Osteoblast (primary cell): ENCODE data around the gene AHI1. TPM values are rescaled to one million over a fixed set of nuclear protein-coding genes. Genes with fewer than 3 reads are reported as not detected.

Experiments used
- DNase-seq: peaks from one replicate; pipeline ENCODE4 v3.0.0; 2011; ENCODE audit warnings: low spot score, mixed read lengths; ENCODE audit not compliant: insufficient read length; ENCODE audit errors: missing footprints
- H2AFZ ChIP-seq: 2 replicates; pipeline ENCODE4 v1.6.0; 2011; ENCODE audit warnings: mild to moderate bottlenecking, low read length
- H3K27ac ChIP-seq: 2 replicates; pipeline ENCODE4 v1.5.1; 2011; ENCODE audit warnings: mild to moderate bottlenecking, low read depth, low read length, moderate library complexity
- H3K27me3 ChIP-seq: 2 replicates; pipeline ENCODE4 v1.6.0; 2012; ENCODE audit warnings: mild to moderate bottlenecking, control low read depth, inconsistent platforms, low read length, moderate library complexity; ENCODE audit not compliant: insufficient read depth
- H3K36me3 ChIP-seq: 2 replicates; pipeline ENCODE4 v1.5.1; 2011; ENCODE audit warnings: mild to moderate bottlenecking, low read length, control low read depth, moderate library complexity; ENCODE audit not compliant: insufficient read depth
- H3K4me1 ChIP-seq: 2 replicates; pipeline ENCODE4 v1.5.1; 2011; ENCODE audit warnings: mild to moderate bottlenecking, low read length, control low read depth, moderate library complexity; ENCODE audit not compliant: insufficient read depth
- H3K4me2 ChIP-seq: 2 replicates; pipeline ENCODE4 v1.6.0; 2011; ENCODE audit warnings: mild to moderate bottlenecking, low read length; ENCODE audit not compliant: insufficient read depth
- H3K4me3 ChIP-seq: fragments of 200-600 bp; sonication (generic); 3 replicates; pipeline ENCODE4 v1.5.1; 2012; ENCODE audit warnings: mild to moderate bottlenecking, low read length, inconsistent platforms; ENCODE audit not compliant: insufficient read depth
- H3K79me2 ChIP-seq: 2 replicates; pipeline ENCODE4 v1.6.0; 2012; ENCODE audit warnings: mild to moderate bottlenecking, low read length, control low read depth, inconsistent platforms; ENCODE audit not compliant: insufficient read depth
- H3K9me3 ChIP-seq: 2 replicates; pipeline ENCODE4 v1.5.1; 2011; ENCODE audit warnings: low read depth, low read length, control low read depth
- H4K20me1 ChIP-seq: 2 replicates; pipeline ENCODE4 v1.6.0; 2012; ENCODE audit warnings: mild to moderate bottlenecking, low read length, control low read depth; ENCODE audit not compliant: insufficient read depth
- CTCF ChIP-seq: IDR thresholded peaks from 2 replicates; pipeline ENCODE4 v1.5.1; 2011; ENCODE audit warnings: mild to moderate bottlenecking, low read depth, low read length, moderate library complexity; ENCODE audit errors: extremely low read depth
- total RNA-seq: library from RNA; depleted of rRNA; stranded (reverse); fragments of >200 nt; gene quantifications from 2 replicates; pipeline ENCODE4 v1.2.3, GENCODE V29; 2012

AHI1 gene
- total RNA-seq, 1 donor, result 50.3 TPM

- Histone ChIP-seq H3K4me3 (no peak overlapping the region), H3K36me3 (peaks cover 24% of the 10 kb centered on the region), H4K20me1 (no peaks in the 10 kb centered on the region), H3K79me2 (no peaks in the 10 kb centered on the region), H3K27ac (no peak overlapping the region), H3K27me3 (no peaks in the 10 kb centered on the region), H3K4me1 (no peaks in the 10 kb centered on the region), H3K9me3 (no peaks in the 10 kb centered on the region), H3K4me2 (no peak overlapping the region), H2AFZ (no peak overlapping the region)
- no peak for DNase-seq
- no peak for TF ChIP-seq CTCF
Measured at GRCh38 chr6:135402311-135402710, 95.2 kb downstream of the AHI1 start.

GRCh38 chr6:135397172-135397952, 100.2 kb downstream of the AHI1 start:
- no peak overlapping the region for H3K4me3 ChIP-seq
- H3K36me3 ChIP-seq, result peaks cover 13% of the 10 kb centered on the region
- no peaks in the 10 kb centered on the region for H3K9me3 ChIP-seq
- DNase-seq, result no peak
- H3K4me1 ChIP-seq, result no peaks in the 10 kb centered on the region
- no peaks in the 10 kb centered on the region for H3K27me3 ChIP-seq
- H3K4me2 ChIP-seq, result no peak overlapping the region
- H2AFZ ChIP-seq, result no peak overlapping the region
- H3K79me2 ChIP-seq, result no peaks in the 10 kb centered on the region
- H4K20me1 ChIP-seq, result no peaks in the 10 kb centered on the region
- no peak overlapping the region for H3K27ac ChIP-seq
- no peak for TF ChIP-seq CTCF

- Histone ChIP-seq H3K27ac (no peak overlapping the region), H3K4me2 (no peak overlapping the region), H3K4me1 (no peaks in the 10 kb centered on the region), H3K79me2 (no peaks in the 10 kb centered on the region), H2AFZ (no peak overlapping the region), H3K27me3 (no peaks in the 10 kb centered on the region), H3K36me3 (peaks cover 7% of the 10 kb centered on the region), H3K4me3 (no peak overlapping the region), H4K20me1 (no peaks in the 10 kb centered on the region), H3K9me3 (no peaks in the 10 kb centered on the region)
- no peak for DNase-seq
- TF ChIP-seq CTCF, result no peak
Measured at GRCh38 chr6:135395136-135395535, 102.4 kb downstream of the AHI1 start.

- no peak overlapping the region for H3K27ac ChIP-seq
- no peaks in the 10 kb centered on the region for H4K20me1 ChIP-seq
- no peak for TF ChIP-seq CTCF
- no peak overlapping the region for H3K4me3 ChIP-seq
- no peaks in the 10 kb centered on the region for H3K4me1 ChIP-seq
- H3K36me3 ChIP-seq, result peaks cover 7% of the 10 kb centered on the region
- H3K27me3 ChIP-seq, result no peaks in the 10 kb centered on the region
- H2AFZ ChIP-seq, result no peak overlapping the region
- no peak for DNase-seq
- H3K9me3 ChIP-seq, result no peaks in the 10 kb centered on the region
- H3K4me2 ChIP-seq, result no peak overlapping the region
- H3K79me2 ChIP-seq, result no peaks in the 10 kb centered on the region
Measured at GRCh38 chr6:135393289-135393688, 104.3 kb downstream of the AHI1 start.
